GM19351 (cell line): ENCODE data around the gene PGRMC1.
"Not testable (repeated sequence)": the region's sequence is repeated elsewhere in the genome, so short reads cannot be mapped to it uniquely, and the experiment has no call there.

Experiments used
- ATAC-seq: cut with Tn5 transposase; IDR thresholded peaks from one replicate; pipeline ENCODE4 v1.9.1; 2021; ENCODE audit warnings: mild to moderate bottlenecking, moderate library complexity; ENCODE audit not compliant: unreplicated experiment

PGRMC1 gene

DNA sequence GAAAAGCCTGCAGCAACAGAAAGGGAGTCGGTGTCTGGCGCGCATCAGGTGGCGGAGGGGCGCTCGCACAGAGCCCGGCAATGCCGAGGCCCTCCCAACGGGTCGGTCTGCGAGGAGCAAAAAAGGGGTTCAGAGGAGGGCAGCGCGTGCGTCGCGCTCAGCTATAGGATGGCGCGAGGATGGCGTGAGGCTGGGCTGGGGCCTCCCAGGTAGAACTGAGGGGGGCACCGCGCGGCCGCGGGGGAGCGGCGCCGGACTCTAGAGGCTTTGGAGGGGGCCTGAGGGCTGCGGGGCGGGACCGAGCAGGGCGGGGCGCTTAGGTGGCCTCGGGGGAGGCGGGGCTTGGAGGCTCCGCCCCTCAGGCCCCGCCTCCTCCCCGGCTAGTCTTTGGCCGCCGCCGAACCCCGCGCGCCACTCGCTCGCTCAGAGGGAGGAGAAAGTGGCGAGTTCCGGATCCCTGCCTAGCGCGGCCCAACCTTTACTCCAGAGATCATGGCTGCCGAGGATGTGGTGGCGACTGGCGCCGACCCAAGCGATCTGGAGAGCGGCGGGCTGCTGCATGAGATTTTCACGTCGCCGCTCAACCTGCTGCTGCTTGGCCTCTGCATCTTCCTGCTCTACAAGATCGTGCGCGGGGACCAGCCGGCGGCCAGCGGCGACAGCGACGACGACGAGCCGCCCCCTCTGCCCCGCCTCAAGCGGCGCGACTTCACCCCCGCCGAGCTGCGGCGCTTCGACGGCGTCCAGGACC lies at the start of gene PGRMC1:
Gene PGRMC1 (plus strand): TSS at position 414 of the 751 bp plus-strand sequence. CDS start 79 bp downstream, at position 493.
- peak; percentile 89 for ATAC-seq

DNA sequence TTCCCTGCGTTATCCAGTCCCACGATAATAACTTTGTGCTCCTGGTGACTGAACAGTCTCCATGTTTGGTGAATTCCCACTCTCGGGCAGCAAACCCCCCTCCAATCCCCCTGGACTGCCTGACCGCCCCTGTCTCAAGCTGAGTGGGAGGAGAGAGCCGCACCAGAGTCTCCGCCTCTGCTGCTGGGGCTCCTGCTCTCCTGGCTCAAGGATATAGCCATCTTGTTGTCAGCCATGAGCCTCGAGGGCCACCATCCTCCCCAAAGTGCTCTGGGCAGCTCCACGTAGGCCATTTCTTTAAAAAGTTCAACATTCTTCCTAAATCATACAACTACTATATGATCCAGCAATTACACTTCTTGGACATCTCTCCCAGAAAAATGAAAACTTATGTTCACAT lies 49.3 kb upstream of the PGRMC1 start:
- no peak for ATAC-seq

DNA sequence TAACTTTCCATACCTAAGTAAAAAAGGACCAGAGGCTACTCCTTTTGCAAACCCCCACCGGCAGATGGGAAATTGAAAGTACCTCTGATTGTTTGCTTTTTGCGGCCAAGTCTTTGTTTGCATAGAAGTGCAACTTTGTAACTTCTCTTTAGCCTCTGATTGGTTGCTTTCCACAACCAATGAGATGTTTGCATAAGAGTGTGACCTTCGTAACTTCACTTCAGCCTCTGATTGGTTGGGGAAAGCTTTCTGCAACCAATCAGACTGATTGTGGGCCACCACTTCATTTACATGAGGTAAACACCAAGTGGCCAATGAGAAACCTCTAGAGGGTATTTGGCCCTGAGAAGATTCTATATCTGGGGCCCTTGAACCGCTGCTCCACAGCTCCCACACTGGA lies 48.8 kb upstream of the PGRMC1 start:
- ATAC-seq: no peak

DNA sequence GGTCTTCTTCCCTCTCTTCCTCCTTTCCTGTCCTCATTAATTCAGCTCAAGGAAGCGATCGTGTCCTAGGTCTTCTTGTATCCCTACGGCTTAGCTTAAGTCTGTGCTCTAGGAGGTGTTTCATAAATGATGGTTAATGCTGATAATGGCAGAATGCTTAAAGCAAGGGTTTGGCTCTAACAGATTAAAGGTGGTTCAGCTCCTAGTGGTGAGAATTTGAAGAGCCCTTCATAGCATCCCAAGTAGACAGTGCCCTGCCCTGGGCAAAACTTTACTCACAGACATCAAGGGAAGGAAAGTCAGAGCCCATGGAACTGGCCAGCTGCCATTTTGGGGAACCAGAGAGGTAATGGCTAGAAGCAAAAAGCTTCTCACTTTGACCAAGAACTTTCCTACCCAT lies 47.0 kb upstream of the PGRMC1 start:
- no peak for ATAC-seq

DNA sequence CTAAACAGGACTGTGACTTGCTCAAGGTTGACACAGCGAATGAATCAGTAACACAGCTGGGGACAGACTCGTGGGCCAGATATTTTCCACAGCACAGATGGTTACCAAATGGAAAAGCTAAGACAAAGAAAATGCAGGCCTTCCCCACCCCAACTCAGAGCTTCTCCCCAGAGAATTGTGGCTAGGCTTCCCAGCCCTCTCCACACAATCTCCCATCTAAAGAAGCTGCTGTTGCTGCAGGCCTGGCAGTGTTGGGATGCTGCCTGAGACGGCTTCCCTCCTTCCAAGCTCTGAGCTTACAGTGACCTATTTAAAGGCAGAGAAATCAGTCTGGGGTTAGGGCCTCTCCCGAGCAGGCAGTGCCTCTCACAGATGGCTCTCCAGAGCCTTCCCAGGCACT lies 46.5 kb upstream of the PGRMC1 start:
- no peak for ATAC-seq

DNA sequence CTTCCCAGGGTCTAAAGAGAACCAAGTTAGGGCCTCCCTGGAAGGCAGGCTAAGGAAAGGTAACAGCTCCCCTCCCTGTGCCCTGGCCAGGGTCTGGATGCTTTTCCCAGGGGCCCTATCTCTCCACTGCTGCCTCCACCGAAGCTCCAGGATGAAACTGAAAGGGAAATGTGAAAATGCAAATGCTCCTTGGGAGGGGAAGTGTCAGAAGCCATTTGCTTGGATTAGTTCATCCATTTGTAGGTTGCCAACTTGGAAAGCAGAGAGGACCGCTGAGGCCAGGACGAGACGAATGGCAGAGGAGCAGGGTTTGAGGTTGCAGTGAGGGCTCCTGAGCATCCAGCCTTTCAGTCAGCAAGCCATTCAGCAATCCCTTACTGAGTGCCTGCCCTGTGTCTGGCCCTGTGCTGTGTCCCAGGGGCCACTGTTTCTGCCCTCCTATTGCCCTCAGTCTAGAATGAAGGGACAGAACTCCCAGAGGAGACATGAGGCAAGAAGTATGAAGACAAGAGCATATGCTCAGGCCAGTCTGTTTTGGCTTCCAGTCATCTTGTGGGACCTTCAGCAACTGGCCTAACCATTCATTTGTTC lies 45.9 kb upstream of the PGRMC1 start:
- ATAC-seq: no peak

DNA sequence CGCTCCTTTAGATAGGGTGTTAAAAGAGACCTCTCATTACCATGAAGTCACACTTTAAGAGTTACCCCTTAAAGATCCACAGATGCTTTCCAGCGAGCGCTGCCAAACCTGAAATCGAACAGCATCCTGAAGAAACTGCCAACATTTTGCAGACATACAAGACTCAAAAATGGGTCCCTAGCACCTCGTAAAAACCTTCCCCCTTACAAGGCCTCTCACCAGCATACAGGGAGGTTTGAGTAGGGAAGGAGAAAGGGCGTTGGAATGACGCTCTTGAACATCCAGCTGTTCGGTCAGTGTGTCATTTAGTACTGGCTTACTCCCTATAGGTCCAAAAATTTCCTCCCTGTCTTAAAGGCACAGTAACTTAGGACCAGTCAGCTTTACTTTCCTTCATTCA lies 45.3 kb upstream of the PGRMC1 start:
- no peak for ATAC-seq

DNA sequence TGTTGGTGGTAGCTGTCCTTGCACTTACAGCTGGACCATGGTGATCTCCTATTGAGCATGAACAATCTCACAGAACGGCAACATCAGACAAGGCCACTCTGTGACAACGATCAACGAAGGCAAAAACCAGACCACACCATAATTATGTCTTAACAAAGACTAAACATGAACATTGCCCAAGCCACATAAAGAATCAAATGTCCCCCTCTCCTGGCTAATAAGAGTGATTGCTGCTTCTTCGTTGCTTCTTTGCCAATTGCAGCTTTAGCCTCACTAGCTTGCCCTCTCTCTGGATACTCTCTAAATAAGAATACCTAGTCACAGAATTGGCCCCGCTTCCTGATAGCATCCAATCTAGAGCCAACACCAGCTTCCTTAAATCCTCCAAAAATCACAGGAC lies 41.5 kb upstream of the PGRMC1 start:
- no peak for ATAC-seq

DNA sequence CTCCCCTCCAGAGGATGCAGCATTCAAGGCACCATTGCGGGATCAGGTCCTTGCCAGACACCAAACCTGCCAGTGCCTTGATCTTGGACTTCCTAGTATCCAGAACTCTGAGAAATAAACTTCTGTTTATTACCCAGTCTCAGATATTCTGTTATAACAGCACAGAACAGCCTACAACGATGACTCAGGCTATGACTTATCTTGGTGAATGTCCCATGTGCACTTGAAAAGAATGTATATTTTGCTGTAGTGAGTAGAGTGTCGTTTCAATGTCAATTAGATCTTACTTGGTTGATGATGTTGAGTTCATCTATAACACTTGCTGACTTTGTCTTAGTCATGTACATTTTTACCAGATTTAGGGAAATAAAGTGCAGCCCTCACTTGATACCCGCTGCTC lies 34.5 kb upstream of the PGRMC1 start:
- no peak for ATAC-seq

DNA sequence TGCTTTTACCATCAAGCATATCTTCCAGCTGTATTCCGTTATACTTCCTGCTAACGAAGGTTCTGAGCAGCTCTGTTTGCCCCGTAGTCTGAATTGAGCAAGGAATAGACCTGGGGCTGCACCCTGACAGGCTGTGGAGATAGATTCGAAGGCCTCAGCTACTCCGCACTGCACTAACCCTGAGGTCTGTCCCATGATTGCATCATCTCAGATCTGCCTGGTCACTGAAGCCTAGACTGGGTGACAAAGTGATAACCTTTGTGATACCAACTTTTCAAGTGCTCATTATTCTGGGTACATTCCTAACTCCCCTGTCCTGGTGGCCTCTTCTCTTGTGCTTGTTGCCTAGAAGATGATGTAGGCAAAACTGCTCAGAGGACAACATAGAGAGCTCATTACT lies 29.9 kb upstream of the PGRMC1 start:
- ATAC-seq: no peak

DNA sequence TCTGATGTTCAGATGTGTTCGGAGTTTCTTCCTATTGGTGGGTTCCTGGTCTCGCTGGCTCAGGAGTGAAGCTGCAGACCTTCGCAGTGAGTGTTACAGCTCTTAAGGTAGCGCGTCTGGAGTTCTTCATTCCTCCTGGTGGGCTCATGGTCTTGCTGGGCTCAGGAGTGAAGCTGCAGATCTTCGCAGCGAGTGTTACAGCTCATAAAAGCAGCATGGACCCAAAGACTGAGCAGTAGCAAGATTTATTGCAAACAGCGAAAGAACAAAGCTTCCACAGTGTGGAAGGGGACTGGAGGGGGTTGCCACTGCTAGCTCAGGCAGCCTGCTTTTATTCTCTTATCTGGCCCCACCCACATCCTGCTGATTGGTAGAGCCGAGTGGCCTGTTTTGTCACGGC lies 28.6 kb upstream of the PGRMC1 start:
- not testable (repeated sequence) for ATAC-seq

DNA sequence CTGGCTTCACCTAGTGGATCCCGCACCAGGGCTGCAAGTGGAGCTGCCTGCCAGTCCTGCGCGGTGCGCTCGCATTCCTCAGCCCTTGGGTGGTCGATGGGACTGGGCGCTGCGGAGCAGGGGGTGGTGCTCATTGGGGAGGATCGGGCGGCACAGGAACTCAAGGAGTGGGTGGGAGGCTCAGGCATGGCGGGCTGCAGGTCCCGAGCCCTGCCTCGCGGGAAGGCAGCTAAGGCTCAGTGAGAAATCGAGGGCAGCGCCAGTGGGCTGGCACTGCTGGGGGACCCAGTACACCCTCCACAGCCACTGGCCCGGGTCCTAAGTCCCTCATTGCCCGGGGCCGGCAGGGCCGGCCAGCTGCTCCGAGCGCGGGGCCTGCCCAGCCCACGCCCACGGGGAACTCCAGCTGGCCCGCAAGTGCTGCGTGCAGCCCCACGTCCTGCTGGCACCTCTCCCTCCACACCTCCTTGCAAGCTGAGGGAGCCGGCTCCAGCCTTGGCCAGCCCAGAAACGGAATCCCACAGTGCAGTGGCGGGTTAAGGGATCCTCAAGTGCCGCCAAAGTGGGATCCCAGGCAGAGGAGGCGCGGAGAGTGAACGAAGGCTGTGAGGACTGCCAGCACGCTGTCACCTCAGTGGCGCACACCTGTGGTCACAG lies 27.6 kb upstream of the PGRMC1 start:
- no peak for ATAC-seq

DNA sequence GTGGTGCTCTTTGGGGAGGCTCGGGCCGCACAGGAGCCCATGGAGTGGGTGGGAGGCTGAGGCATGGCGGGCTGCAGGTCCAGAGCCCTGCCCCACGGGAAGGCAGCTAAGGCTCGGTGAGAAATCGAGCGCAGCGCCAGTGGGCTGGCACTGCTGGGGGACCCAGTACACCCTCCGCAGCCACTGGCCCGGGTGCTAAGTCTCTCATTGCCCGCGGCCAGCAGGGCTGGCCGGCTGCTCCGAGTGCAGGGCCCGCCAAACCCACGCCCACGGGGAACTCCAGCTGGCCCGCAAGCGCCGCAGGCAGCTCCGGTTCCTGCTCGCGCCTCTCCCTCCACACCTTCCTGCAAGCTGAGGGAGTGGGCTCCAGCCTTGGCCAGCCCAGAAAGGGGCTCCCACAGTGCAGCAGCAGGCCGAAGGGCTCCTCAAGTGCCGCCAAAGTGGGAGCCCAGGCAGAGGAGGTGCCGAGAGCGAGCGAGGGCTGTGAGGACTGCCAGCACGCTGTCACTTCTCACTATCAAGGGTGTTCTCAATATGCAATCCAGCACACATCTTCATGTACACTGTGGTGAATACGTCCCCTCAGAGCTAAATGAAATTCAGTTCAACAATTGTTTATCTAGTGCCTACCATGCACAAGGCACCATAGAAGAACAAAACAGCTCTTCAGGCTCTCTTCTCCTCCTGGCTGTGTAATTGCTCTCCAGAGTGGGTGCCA lies 25.0 kb upstream of the PGRMC1 start:
- ATAC-seq: not testable (repeated sequence)

DNA sequence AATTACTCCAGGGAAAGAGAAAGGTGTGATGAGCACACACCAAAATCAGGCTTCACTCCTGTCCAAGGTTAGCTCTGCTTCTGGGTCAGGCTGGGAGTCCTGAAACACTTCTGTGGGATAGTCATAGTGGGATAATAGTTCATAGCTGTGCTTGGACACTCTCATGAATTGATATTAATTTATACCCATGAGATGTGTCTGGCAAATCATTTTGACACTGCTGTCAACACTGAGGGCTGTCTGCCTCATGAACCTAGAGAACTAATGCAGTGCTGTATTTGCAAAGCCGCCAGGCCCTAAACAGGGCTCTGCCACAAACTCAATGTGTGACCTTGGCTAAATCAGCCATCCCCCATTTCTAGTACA lies 24.5 kb upstream of the PGRMC1 start:
- ATAC-seq: no peak

DNA sequence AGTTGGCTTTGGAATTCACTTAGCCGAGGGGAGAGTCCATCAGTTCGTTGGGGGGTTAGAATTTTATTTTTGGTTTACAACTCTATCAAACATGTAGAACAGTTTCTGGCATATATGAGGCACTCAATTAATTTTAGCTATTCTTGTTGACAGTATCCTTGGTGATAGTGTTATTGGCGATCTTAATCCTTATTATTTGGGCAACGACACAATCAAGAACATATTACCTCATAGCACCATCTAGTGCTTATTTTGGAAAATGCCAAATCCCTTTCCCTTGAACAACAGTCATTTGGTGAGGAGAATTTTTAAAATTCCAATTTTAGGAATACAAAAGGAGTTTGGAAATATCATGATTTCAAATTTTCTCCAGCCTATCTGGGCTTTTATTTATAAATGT lies 17.9 kb upstream of the PGRMC1 start:
- ATAC-seq: no peak

DNA sequence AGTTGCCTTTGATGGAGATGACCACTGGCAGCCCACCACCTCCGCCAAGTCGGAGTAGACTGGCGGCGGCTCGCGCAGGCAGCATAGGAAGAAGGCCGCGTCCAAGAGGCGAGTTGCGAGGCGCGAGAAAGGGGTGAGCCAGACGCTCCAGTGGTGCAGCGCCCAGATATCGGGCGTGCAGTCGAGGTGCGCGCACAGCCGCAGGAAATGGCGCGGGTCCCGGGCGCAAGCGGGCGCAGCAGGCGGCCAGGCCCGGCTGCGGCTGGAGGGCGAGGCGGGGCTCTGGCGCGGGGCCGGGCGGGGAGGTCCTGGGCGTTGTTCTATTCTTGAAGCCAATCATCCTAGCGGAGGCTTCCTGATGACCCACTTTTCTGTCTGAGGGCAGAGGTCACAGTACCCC lies 13.2 kb upstream of the PGRMC1 start:
- no peak for ATAC-seq

DNA sequence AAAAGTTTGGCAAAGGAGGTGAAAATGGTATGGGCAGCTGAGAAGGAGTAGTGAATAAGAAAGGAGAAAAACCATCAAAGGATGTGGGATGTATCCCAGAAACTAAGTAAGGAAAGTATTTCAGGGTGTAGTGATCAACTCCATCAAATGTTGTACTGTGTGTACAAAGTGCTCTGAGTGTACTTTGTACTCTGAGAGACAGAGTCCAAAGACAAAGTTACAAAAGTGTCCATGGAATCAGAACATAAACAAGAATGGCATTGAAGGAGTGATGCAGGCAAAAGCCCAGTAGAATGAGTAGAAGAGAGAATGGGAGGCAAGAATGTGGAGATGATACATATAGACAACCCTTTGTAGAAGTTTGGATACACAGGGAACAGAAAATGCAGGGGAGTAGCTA lies 12.3 kb upstream of the PGRMC1 start:
- no peak for ATAC-seq

DNA sequence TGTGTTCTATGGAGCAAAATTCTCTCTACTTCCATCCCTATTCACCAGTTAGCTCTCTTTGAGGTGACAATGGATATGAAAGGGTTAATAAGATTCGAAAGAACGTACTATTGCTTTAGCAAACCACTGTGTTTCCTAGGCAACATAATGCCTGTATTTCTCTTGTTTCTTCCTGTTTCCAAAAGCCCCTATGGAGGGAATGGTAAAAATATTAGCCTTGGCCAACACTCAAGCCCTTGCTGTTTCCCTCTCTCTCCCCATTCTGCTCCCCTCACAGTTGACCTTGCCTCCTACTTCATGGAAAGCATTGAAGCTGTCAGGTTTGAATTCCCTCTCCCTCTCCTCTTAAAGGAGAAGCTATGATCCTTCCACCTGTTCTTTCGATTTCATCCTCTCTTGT lies 9.6 kb upstream of the PGRMC1 start:
- ATAC-seq: no peak

DNA sequence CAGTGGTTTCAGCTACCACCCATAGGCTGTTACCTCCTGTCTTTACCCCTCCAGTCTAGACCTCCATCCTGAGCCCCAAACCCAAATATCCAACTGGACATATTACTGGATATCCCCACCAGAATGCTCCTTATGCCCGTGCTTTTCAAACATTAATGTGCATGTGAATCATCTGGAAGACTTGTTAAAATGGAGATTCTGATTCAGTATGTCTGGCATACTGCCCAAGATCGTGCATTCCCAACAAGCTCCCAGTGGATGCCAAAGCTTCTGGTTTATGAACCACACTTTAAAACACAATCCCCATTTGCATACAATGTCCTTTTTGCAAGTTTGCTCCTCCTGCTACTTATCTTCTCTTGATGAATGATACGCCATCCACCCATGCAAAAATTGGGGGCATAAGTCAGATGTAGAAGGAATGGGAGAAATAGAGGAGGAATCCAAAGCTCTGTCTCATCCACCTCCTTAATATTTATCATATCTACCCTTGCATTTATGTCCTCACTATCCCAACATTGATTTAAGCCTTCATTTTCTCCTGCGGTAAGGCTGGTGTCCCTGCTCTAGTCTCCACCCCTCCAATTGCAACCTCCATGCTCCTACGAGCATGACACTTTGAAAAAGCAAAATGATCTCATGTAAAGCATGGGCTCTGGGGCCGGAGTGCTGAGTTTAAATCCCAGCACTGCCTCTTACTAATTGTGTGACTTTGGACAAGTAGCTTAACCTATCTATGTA lies 7.4 kb upstream of the PGRMC1 start:
- no peak for ATAC-seq

DNA sequence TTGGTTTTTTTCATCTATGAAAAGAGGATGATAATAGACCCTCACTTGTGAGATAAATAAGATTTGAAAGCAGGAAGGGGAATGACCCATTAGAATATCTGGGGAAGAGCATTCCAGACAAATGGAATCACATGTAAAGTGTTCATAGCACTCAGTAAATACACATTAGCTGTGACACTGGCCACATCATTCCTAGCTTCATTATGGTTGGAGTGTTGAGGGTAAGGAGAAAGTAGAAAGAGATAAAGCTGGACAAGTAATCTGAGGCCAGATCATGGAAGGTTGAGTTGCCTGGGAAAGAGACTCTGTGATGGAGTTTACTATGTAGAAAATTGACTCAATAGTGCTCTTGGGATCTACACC lies 6.9 kb upstream of the PGRMC1 start:
- ATAC-seq: no peak

DNA sequence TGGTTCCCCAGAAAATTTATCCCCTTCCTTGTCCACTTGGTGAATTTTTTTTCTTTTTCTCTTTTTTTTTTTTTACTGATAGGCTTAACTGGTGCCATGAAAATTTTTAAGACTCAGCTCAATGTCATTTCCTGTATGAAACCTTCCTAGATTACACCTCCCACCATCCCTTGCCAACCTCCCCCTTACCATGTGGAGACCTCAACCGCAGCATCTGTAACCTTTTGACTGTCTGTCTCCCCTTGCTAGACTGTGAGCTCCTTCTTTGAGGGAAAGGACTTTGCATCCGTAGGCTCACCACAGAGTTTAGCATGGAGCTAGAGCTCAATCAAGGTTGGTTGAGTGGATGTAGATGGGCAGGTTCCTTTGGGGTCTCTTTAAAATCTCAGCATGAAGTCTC lies 5.2 kb upstream of the PGRMC1 start:
- ATAC-seq: no peak
